ENCODE data around the gene NCKAP5.
"Not testable (repeated sequence)": the region's sequence is repeated elsewhere in the genome, so short reads cannot be mapped to it uniquely, and the experiment has no call there.

The NCKAP5 gene

GRCh38 chr2:133249362-133249761, 318.9 kb downstream of the NCKAP5 start:
- no peak for DNase-seq

- DNase-seq = no peak
Measured at GRCh38 chr2:133248264-133248663, 320.0 kb downstream of the NCKAP5 start.

- DNase-seq = no peak
Measured at GRCh38 chr2:133247631-133248030, 320.6 kb downstream of the NCKAP5 start.

- no peak for DNase-seq
Measured at GRCh38 chr2:133241224-133241571, 327.1 kb downstream of the NCKAP5 start.

GRCh38 chr2:133240491-133241223, 327.6 kb downstream of the NCKAP5 start:
- no peak for DNase-seq

GRCh38 chr2:133235968-133236367, 332.3 kb downstream of the NCKAP5 start:
- DNase-seq = no peak

- DNase-seq = no peak
Measured at GRCh38 chr2:133232556-133232955, 335.7 kb downstream of the NCKAP5 start.

- no peak for DNase-seq
Measured at GRCh38 chr2:133231264-133231663, 337.0 kb downstream of the NCKAP5 start.

- DNase-seq = no peak
Measured at GRCh38 chr2:133229974-133230373, 338.3 kb downstream of the NCKAP5 start.

- DNase-seq = no peak
Measured at GRCh38 chr2:133223226-133223625, 345.0 kb downstream of the NCKAP5 start.

GRCh38 chr2:133221398-133221797, 346.9 kb downstream of the NCKAP5 start:
- no peak for DNase-seq

GRCh38 chr2:133218204-133218603, 350.1 kb downstream of the NCKAP5 start:
- DNase-seq = no peak

GRCh38 chr2:133215477-133215876, 352.8 kb downstream of the NCKAP5 start:
- DNase-seq = no peak

GRCh38 chr2:133213651-133214050, 354.6 kb downstream of the NCKAP5 start:
- no peak for DNase-seq

- DNase-seq = no peak
Measured at GRCh38 chr2:133209325-133209724, 358.9 kb downstream of the NCKAP5 start.

GRCh38 chr2:133206666-133207065, 361.6 kb downstream of the NCKAP5 start:
- DNase-seq = not testable (repeated sequence)

- DNase-seq = no peak
Measured at GRCh38 chr2:133204421-133204820, 363.8 kb downstream of the NCKAP5 start.

- DNase-seq = no peak
Measured at GRCh38 chr2:133200684-133201421, 367.4 kb downstream of the NCKAP5 start.

- no peak for DNase-seq
Measured at GRCh38 chr2:133198678-133199077, 369.6 kb downstream of the NCKAP5 start.

GRCh38 chr2:133197156-133197555, 371.1 kb downstream of the NCKAP5 start:
- DNase-seq = no peak

- no peak for DNase-seq
Measured at GRCh38 chr2:133194777-133195335, 373.4 kb downstream of the NCKAP5 start.

GRCh38 chr2:133194362-133194655, 374.0 kb downstream of the NCKAP5 start:
- DNase-seq = no peak

GRCh38 chr2:133193544-133194361, 374.5 kb downstream of the NCKAP5 start:
- DNase-seq = no peak

GRCh38 chr2:133192028-133192427, 376.2 kb downstream of the NCKAP5 start:
- DNase-seq = no peak

Measured in NCI-H1092 treated with DMSO at 0.1 percent for 48 hours (cell line).